ENCODE results near the gene NISCH.

NISCH gene

DNA sequence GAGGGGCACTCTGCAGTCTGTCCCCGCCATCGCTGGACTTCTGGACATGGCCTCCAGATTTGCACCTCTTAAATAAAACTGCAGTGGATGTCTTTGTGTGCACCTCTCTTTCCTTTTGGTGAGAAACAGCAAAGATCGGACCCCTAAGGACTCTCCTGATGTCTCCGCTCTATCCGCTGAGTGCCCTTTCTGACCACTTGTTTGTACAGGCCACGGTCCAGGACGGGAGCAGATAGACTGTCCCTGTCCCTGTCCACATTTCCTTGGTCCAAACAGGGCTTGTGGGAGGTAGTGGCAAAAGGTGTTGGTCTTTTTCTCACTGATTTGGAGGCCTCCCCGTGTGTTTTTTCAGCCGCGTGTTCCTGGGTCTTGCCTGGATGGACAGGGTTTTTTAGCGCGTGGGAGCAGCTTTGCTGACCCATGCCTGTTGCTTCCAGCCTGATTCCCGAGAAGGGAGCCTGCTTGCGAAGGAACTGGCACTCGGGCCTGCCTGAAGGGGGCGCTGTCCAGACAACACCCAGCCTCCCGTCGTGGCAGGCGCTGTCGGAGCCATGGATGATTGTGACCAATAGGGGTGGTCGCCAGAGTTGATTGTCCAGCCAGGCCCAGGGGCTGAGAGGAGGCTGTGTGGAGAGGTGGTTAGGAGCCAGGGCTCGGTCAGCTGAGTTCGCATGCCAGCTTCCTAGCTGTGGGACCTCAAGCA is 26.6 kb downstream of the NISCH start:
- TF ChIP-seq POU6F1 (CRISPR knock-in tag; IDR thresholded peaks at IDR 0.05; ENCODE audit: borderline replicate concordance, low read depth) (no peak), ESRRG (CRISPR knock-in tag; IDR thresholded peaks at IDR 0.05) (no peak), ZC3H10 (CRISPR knock-in tag; IDR thresholded peaks at IDR 0.05) (no peak), TOX (CRISPR knock-in tag; IDR thresholded peaks at IDR 0.05; ENCODE audit: borderline replicate concordance) (no peak), ZNF70 (CRISPR knock-in tag; IDR thresholded peaks at IDR 0.05) (no peak)
- ATAC-seq: no peak

DNA sequence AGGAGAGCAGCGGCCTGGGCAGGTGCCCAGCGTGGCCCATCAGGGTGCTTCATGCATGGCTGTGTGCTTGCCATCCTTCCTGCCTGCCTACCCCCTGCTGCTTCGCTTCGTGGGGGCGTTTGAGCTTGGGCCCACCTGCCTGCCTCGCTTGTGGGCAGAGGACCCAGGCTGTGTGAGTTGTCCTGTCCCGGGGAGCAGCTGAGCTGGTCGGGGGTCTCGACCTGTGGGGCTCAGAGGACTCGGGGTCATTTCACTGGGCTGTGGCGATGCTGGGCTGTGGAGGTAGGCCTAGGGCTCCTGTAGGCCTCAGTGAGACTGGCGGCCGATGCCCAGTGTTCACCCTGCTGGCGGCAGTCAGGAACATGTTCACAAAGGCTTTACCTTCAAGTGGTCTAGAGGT is 27.7 kb downstream of the NISCH start:
- TF ChIP-seq RARB (CRISPR knock-in tag; IDR thresholded peaks at IDR 0.05) (no peak), ZFP30 (CRISPR knock-in tag; IDR thresholded peaks at IDR 0.05) (no peak)
- peak; percentile 20; the same call in 2 of the 3 replicates for ATAC-seq

DNA sequence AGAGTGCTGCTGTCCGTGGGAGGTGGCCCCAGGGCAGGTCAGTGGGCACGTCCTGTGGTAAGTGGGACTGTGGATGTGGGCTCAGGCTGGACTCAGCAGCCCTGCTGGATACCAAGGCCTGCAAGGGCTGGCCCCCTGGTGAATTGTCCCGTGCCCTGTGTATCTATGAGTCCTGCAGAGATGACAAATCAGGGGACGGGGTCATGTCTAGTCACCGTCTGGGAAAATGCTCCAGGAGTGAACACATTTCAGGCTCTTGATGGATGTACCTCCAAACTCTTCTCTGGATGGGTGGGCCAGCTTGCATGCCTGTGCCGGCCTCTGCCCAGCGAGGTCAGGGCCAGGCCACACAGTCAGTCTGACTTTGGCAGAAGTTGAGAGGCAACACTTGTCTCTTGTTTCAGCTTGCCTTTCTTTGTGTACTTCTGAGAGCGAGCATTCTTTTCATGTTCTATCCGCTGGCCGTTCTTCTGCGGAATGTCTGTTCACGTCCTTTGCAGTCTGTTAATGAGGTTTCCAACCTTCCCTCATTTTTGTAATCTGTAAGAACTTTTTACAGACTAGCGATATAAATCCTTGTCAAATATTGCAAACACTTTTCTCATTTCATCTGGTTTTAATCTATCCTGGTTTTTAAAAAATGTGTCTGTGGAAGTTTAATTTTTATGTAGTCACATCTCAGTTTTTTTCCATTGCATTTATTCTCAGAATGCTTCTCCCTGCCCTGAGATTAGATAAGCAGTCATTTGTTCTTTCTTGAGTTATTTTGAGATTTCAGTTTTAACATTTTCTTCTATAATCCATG is 28.4 kb downstream of the NISCH start:
- ATAC-seq: peak; percentile 71
- TF ChIP-seq ZNF8 (CRISPR knock-in tag; IDR thresholded peaks at IDR 0.05) (no peak), ZFP30 (CRISPR knock-in tag; IDR thresholded peaks at IDR 0.05) (no peak), BACH2 (CRISPR knock-in tag; IDR thresholded peaks at IDR 0.05; ENCODE audit: borderline replicate concordance) (no peak), PATZ1 (CRISPR knock-in tag; IDR thresholded peaks at IDR 0.05; ENCODE audit: borderline replicate concordance) (no peak), ESRRG (CRISPR knock-in tag; IDR thresholded peaks at IDR 0.05) (no peak), CSDC2 (CRISPR knock-in tag; IDR thresholded peaks at IDR 0.05) (no peak)
- TF ChIP-seq, protein P1, sequence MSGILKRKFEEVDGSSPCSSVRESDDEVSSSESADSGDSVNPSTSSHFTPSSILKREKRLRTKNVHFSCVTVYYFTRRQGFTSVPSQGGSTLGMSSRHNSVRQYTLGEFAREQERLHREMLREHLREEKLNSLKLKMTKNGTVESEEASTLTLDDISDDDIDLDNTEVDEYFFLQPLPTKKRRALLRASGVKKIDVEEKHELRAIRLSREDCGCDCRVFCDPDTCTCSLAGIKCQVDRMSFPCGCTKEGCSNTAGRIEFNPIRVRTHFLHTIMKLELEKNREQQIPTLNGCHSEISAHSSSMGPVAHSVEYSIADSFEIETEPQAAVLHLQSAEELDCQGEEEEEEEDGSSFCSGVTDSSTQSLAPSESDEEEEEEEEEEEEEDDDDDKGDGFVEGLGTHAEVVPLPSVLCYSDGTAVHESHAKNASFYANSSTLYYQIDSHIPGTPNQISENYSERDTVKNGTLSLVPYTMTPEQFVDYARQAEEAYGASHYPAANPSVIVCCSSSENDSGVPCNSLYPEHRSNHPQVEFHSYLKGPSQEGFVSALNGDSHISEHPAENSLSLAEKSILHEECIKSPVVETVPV (CRISPR knock-in tag; IDR thresholded peaks at IDR 0.05): no peak
- TF ChIP-seq, protein P2, sequence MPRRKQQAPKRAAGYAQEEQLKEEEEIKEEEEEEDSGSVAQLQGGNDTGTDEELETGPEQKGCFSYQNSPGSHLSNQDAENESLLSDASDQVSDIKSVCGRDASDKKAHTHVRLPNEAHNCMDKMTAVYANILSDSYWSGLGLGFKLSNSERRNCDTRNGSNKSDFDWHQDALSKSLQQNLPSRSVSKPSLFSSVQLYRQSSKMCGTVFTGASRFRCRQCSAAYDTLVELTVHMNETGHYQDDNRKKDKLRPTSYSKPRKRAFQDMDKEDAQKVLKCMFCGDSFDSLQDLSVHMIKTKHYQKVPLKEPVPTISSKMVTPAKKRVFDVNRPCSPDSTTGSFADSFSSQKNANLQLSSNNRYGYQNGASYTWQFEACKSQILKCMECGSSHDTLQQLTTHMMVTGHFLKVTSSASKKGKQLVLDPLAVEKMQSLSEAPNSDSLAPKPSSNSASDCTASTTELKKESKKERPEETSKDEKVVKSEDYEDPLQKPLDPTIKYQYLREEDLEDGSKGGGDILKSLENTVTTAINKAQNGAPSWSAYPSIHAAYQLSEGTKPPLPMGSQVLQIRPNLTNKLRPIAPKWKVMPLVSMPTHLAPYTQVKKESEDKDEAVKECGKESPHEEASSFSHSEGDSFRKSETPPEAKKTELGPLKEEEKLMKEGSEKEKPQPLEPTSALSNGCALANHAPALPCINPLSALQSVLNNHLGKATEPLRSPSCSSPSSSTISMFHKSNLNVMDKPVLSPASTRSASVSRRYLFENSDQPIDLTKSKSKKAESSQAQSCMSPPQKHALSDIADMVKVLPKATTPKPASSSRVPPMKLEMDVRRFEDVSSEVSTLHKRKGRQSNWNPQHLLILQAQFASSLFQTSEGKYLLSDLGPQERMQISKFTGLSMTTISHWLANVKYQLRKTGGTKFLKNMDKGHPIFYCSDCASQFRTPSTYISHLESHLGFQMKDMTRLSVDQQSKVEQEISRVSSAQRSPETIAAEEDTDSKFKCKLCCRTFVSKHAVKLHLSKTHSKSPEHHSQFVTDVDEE (CRISPR knock-in tag; IDR thresholded peaks at IDR 0.05): no peak

- ATAC-seq: no peak
- TF ChIP-seq ZNF565 (CRISPR knock-in tag; conservative IDR thresholded peaks at IDR 0.05; ENCODE audit: low read depth): no peak
- no peak for TF ChIP-seq RARB (CRISPR knock-in tag; IDR thresholded peaks at IDR 0.05)
- no peak for TF ChIP-seq POU6F1 (CRISPR knock-in tag; IDR thresholded peaks at IDR 0.05; ENCODE audit: borderline replicate concordance, low read depth)
- TF ChIP-seq ESRRG (CRISPR knock-in tag; IDR thresholded peaks at IDR 0.05): no peak
- no peak for TF ChIP-seq ZNF8 (CRISPR knock-in tag; IDR thresholded peaks at IDR 0.05)
- TF ChIP-seq ZNF70 (CRISPR knock-in tag; IDR thresholded peaks at IDR 0.05): no peak
- TF ChIP-seq, protein P2 (CRISPR knock-in tag; IDR thresholded peaks at IDR 0.05): no peak
- TF ChIP-seq ZFP3 (CRISPR knock-in tag; IDR thresholded peaks at IDR 0.05): no peak
- TF ChIP-seq ZFP30 (CRISPR knock-in tag; IDR thresholded peaks at IDR 0.05): no peak
- TF ChIP-seq OSR1 (CRISPR knock-in tag; IDR thresholded peaks at IDR 0.05): no peak
- TF ChIP-seq BACH2 (CRISPR knock-in tag; IDR thresholded peaks at IDR 0.05; ENCODE audit: borderline replicate concordance): no peak
- TF ChIP-seq PATZ1 (CRISPR knock-in tag; IDR thresholded peaks at IDR 0.05; ENCODE audit: borderline replicate concordance): no peak
- no peak for TF ChIP-seq SNAI2 (CRISPR knock-in tag; IDR thresholded peaks at IDR 0.05)
These were observed 29.5 kb downstream of the NISCH start for GRCh38 chr3:52484680-52485461.

All from SK-N-SH treated with all-trans-retinoic acid at 6 μM for 48 hours (cell line).